ENCODE data around the gene NFKBIA.
"Not testable (repeated sequence)": the region's sequence is repeated elsewhere in the genome, so short reads cannot be mapped to it uniquely, and the experiment has no call there.

The NFKBIA gene

GRCh38 chr14:35388656-35389314, 15.8 kb downstream of the NFKBIA start:
- no peak for DNase-seq

DNA sequence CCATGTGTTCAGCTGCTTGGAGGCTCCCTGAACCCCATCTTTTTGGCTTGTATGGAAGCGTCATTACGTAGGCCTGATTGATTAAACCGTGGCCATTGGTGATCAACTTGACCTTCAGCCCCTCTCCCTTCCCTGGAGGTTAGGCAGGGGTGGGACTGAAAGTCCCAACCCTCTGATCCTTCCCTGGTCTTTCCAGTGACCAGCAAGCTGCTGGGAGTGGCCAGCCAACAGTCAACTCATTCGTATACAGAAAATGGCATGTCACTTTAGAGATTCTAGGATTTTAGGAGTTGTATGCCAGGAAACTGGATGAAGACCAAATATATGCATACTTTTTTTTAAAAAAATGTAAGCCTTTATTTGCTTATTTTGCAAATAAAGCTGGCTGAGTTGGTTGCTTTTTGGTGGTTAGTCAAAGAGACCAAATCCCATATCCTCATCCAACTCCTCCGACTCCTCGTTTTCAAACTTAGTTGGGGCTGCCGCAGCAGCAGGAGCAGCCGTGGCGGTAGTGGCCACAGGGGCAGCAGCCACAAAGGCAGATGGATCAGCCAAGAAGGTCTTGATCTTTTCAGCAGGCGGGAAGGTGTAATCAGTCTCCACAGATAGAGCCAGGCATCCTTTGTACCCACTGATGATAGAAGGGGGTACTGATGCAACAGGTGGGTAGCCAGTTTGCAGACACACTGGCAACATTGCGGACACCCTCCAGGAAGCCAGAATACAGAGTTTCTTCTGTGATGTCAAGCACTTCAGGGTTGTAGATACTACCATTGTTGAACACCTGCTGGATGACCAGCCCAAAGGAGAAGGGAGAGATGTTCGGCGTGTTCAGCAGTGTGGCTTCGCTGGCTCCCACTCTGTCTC, 16.6 kb downstream of the NFKBIA start:
- no peak for DNase-seq

- DNase-seq = no peak
Observed at GRCh38 chr14:35387219-35387618, 17.3 kb downstream of the NFKBIA start.

DNA sequence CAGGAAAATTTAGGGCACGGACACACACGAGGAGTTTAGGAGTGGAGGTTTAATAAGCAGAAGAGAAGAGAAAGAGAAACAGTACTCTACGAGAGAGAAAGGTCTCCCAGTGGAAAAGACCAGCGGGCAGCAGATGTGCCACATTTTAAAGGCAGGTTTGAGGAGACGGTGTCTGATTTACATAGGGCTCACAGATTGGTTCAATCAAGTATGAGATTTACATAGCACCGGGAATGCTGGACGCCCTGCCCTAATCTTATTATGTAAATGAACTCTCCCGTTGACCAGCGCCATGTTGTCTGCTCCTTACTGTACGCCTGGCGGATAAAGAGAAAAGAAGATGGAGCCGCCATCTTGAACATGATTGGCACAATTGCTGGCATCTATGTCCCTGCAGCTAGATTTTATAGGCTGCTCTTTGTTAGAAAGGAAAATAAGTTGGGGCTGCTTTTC, 17.9 kb downstream of the NFKBIA start:
- DNase-seq = peak; percentile 94

DNA sequence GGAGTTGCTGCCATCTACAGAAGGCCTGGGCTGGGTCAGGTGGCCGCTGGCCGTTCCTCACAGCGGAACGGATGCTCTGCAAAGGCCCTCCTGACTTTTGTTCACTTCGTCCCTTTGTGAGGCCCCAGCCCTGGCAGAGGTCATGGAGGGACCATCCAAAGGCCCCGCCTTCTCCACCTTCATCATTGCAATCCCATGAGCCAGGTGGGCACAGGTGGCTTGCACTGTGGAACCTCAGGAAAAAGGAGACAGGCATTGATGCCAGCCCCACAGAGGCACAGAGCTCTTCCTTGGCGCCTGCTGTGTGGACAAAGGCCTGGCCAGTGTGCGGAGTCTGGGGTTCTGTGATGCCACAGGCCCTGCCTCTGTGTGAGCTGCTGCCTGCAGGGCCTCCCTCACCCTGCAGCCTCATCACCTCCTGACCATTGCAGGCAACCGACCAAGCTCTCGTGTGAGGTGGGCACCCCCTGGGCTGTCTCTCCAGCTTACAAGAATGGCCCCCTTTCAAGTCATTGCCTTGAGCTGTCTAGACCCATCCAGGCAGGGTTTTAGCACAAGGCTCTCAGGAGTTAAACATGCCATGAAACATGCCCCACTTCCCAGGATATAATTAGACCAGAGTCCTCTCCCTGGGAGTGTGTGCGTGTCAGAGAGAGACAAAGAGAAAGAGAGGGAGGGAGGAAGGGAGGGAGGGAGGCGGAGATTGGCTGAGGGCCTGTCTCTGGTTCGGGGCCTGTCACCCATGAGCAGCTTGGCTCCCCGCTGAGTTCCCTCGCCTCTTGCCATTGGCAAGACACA, 19.3 kb downstream of the NFKBIA start:
- DNase-seq = peak; percentile 81

- peak; percentile 44 for DNase-seq
Observed at GRCh38 chr14:35384455-35385041, 20.0 kb downstream of the NFKBIA start.

DNA sequence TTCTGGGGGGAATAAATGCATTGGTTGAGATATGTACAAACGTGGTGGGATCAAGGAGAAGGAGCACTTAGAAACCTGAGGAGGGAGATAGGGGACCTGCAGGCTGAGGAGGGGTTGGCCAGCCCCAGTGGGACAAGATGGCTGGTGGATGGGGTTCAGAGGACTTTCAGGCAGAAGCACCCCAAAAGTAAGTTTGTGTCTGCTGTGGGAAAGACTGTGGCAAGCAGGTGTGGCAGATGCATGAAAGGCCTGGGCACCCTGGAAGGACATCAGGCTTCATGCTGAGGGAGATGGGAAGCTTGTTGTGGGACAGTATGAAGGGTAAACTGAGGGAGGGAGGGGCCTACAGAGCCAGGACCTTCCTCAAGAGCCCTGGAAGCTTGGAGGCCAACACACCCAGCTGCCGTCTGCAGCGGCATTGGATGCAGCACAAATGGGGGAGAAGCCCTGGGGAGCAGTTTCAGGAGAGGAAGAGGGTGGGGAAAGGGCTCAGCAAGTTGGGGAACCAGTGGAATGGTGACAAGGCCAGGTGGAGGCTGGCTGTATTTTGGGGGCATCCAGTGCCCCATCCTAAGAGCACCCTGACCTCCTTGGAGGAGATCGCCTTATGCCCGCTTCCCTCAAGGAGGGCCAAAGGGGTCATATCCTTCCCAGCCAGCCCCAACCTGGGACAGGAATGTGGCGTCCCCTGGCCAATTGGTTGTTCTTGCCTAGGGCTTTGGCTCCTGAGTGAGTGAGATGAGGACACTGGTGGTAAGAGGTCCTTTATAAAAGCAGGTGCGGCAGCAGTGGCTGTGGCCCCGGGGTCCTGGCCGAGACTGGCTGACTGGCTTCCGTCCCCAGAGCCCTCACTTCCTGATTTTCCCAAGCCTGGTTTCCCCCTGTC, 20.7 kb downstream of the NFKBIA start:
- no peak for DNase-seq

DNA sequence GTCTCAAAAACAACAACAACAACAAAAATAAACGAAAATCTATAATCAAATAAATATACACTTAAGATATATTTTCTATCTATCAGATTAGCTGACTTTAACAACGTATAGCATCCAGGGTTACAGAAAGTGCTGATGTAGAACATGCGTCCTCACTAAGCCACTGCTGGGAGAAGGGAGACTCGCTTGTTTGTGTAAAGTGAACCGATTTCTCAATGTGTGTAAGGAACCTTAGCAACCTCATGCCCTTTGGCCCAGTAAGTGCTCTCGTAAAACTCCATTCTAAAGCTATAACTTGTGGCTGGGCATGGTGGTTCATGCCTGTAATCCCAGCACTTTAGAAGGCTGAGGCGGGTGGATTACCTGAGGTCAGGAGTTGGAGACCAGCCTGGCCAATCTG, 23.8 kb downstream of the NFKBIA start:
- no peak for DNase-seq

GRCh38 chr14:35379234-35379933, 25.2 kb downstream of the NFKBIA start:
- not testable (repeated sequence) for DNase-seq

DNA sequence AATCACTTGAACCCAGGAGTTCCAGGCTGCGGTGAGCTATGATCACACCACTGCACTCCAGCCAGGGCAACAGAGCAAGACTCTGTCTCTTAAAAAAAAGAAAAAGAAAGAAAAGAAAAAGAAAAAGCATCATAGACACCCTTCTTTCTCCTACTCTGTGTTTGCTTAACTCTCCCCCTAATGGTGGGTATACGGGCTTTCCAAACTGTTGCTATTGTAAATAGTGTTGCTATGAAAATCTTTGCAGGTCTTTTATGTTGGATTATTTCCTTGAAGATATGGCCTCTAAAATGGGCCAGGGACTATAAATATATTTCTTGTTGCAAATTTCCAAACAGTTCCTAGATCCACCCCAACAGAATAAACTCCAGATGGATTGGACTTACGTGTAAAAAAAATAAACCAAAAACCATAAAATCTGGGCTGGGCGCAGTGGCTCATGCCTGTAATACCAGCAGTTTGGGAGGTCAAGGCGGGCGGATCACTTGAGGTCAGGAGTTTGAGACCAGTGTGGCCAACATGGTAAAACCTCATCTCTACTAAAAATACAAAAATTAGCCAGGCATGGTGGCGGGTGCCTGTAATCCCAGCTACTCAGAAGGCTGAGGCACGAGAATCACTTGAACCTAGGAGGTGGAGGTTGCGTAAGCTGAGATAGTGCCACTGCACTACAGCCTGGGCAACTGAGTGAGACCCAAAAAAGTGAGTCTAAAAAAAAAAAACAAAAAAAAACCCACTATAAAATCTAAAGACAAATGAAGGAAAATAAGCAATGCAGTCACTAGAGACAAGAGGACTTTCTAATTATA, 25.9 kb downstream of the NFKBIA start:
- no peak for DNase-seq

DNA sequence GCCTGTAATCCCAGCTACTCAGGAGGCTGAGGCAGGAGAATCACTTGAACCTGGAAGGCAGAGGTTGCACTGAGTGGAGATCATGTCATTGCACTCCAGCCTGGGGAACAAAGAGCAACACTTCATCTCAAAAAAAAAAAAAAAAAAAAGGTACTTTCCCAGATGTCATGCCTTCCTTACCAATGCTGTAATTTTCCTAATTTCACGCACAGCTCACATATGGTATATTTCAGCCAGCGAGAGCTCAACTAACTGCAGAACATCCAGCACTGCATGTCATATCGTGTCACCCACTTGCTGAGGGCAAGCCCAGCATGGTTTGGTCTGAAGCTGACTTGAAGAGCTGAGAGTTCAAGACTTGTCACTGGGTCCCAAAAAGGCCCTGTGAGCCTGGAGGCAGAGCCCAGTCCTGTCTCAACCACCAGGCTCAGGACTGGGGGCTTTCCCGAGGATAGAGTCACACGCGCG, 29.0 kb downstream of the NFKBIA start:
- DNase-seq = no peak

- no peak for DNase-seq
Observed at GRCh38 chr14:35374263-35374712, 30.3 kb downstream of the NFKBIA start.

DNA sequence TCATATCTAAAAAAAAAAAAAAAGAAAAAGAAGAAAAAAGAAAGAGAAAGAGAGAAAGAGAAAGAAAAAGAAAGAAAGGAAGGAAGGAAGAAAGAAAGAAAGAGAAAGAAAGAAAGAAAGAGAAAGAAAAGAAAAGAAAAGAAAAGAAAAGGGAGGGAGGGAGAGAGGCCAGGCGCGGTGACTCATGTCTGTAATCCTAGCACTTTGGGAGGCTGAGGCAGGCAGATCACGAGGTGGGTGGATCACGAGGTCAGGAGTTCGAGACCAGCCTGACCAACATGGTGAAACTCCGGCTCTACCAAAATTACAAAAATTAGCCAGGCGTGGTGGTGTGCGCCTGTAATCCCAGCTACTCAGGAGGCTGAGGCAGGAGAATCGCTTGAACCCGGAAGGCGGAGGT, 31.3 kb downstream of the NFKBIA start:
- not testable (repeated sequence) for DNase-seq

DNA sequence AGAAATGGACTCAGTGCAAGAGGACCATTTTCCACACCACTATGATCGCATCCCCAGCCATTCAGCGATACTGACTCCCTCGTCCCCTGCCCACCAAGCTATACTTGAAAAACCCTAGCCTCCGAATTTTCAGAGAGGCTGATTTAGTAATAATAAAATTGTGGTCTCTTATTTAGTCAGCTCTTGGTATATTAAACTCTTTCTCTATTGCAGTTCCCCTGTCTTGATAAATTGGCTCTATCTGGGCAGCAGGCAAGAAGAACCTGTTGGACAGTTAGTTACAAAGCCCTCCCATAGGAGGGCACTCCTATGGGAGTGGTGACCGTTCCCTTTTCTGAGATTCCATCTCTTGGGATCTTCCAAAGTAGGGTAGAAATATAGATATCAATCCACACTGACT, 33.6 kb downstream of the NFKBIA start:
- no peak for DNase-seq

- DNase-seq = peak; percentile 71
Observed at GRCh38 chr14:35369701-35370191, 34.8 kb downstream of the NFKBIA start.

GRCh38 chr14:35368583-35369392, 35.8 kb downstream of the NFKBIA start:
- DNase-seq = no peak

DNA sequence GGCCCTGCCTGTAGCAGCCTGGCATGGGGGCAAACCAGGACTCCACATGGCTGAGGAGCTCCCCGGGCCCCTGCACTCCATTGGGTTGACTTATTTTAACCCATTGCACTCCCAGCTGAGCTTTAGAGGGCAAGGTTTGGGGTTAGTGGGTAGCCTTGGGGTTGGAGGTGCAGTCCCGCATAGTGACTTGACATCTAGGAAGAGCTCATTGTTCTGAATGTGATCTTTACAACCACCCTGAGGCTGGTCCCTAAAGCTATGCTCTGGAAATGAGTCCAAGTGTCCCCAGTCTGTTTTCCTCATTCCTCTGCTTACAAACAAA, 36.4 kb downstream of the NFKBIA start:
- no peak for DNase-seq

DNA sequence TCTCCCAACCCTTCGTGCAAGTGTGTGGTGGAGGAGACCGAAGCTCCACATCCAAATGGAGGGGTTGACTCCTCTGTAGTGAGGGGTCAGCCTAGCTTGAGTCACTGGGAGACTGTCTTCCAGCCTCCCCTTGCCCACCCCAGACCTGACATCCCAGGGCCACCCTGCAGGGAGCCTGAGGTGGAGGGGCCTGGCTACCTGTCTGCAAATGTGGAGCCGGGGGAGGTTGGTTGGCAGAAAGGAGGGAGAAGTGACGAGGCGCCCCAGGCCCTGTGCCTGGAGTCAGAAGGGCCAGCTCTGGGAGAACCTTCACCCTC, 37.5 kb downstream of the NFKBIA start:
- DNase-seq = no peak

- DNase-seq = no peak
Observed at GRCh38 chr14:35366521-35366976, 38.0 kb downstream of the NFKBIA start.

All from SHP77 treated with DMSO at 0.1 percent for 48 hours (cell line).